IMR-90 (cell line): ENCODE results near the gene DEDD2. TPM values are rescaled to one million over a fixed set of nuclear protein-coding genes. Genes with fewer than 3 reads are reported as not detected.

Source experiments
- ATAC-seq: fragments of 200-7000 bp; cut with Tn5 transposase; 2 replicates; pipeline ENCODE4 v1.9.1; 2020; ENCODE audit warnings: low read depth, mild to moderate bottlenecking, moderate library complexity
- BruUV-seq: library from RNA; stranded (reverse); fragments of 400-500 nt; replicated peaks from 2 replicates; lab custom pipeline; 2021; lab: Mats Ljungman, UMichigan
- CTCF ChIA-PET: fragments of 300-600 bp; formaldehyde crosslinking; extraction: SDS; loops from one replicate; lab custom pipeline; 2021; ENCODE audit warnings: antibody characterized with exemption; lab: Yijun Ruan, JAX
- POLR2A ChIA-PET: fragments of 300-600 bp; sonication (Branson Sonifier 250); formaldehyde crosslinking; loops from one replicate; lab custom pipeline; 2022; ENCODE audit warnings: antibody characterized with exemption; ENCODE audit not compliant: unreplicated experiment; lab: Charles Lee
- DNase-seq: peaks from one replicate; pipeline ENCODE4 v3.0.0; 2013
- H2AFZ ChIP-seq: replicated peaks from 2 replicates; pipeline ENCODE3; 2013; ENCODE audit warnings: low read length, mild to moderate bottlenecking; ENCODE audit not compliant: poor library complexity
- H2AK5ac ChIP-seq: 2 replicates; pipeline ENCODE4 v1.6.1; 2013; ENCODE audit warnings: low read depth, low read length, inconsistent platforms
- H2AK9ac ChIP-seq: replicated peaks from 2 replicates; pipeline ENCODE3; 2013; ENCODE audit warnings: mild to moderate bottlenecking, low read depth, low read length, moderate library complexity; ENCODE audit not compliant: poor library complexity
- H2BK120ac ChIP-seq: 2 replicates; pipeline ENCODE4 v1.6.1; 2013; ENCODE audit warnings: low read depth, low read length, inconsistent platforms
- H2BK15ac ChIP-seq: 3 replicates; pipeline ENCODE4 v1.6.1; 2013; ENCODE audit warnings: low read depth, low read length, inconsistent platforms
- H2BK20ac ChIP-seq: 2 replicates; pipeline ENCODE4 v1.6.1; 2013; ENCODE audit warnings: low read depth, mild to moderate bottlenecking, inconsistent platforms, low read length, moderate library complexity
- H2BK5ac ChIP-seq: 2 replicates; pipeline ENCODE4 v1.6.1; 2013; ENCODE audit warnings: mild to moderate bottlenecking, low read depth, low read length, inconsistent platforms; ENCODE audit not compliant: poor library complexity, severe bottlenecking
- H3K14ac ChIP-seq: replicated peaks from 2 replicates; pipeline ENCODE4 v1.6.1; 2013; ENCODE audit warnings: low read depth, low read length, inconsistent platforms
- H3K18ac ChIP-seq: 2 replicates; pipeline ENCODE4 v1.6.1; 2013; ENCODE audit warnings: low read depth, low read length, control low read depth
- H3K23ac ChIP-seq: 2 replicates; pipeline ENCODE4 v1.6.1; 2013; ENCODE audit warnings: low read depth, low read length, inconsistent platforms
- H3K27ac ChIP-seq: 2 replicates; pipeline ENCODE4 v1.5.1; 2013; ENCODE audit warnings: mild to moderate bottlenecking, control low read depth, low read length; ENCODE audit not compliant: insufficient read depth
- H3K27me3 ChIP-seq: 2 replicates; pipeline ENCODE4 v1.6.1; 2013; ENCODE audit warnings: low read length; ENCODE audit not compliant: control insufficient read depth, insufficient read depth
- H3K36me3 ChIP-seq: 2 replicates; pipeline ENCODE4 v1.6.1; 2013; ENCODE audit warnings: low read length, mixed read lengths; ENCODE audit not compliant: control insufficient read depth, insufficient read depth
- H3K4ac ChIP-seq: 2 replicates; pipeline ENCODE4 v1.6.1; 2013; ENCODE audit warnings: low read depth, low read length, inconsistent platforms
- H3K4me1 ChIP-seq: 2 replicates; pipeline ENCODE4 v1.6.1; 2013; ENCODE audit warnings: low read length, mixed read lengths; ENCODE audit not compliant: control insufficient read depth, insufficient read depth
- H3K4me2 ChIP-seq: 2 replicates; pipeline ENCODE4 v1.6.1; 2013; ENCODE audit warnings: low read depth, mild to moderate bottlenecking, control low read depth, low read length, moderate library complexity
- H3K4me3 ChIP-seq: 2 replicates; pipeline ENCODE4 v1.5.1; 2013; ENCODE audit warnings: low read depth, mild to moderate bottlenecking, control low read depth, low read length, moderate library complexity; ENCODE audit not compliant: insufficient read depth
- H3K56ac ChIP-seq: 2 replicates; pipeline ENCODE4 v1.6.1; 2013; ENCODE audit warnings: low read length, inconsistent platforms; ENCODE audit not compliant: insufficient read depth; ENCODE audit errors: extremely low read depth
- H3K79me1 ChIP-seq, 2 experiments: 2 replicates each; pipeline ENCODE4 v1.6.1; 2013; ENCODE audit warnings: low read length in 2 of 2, inconsistent platforms in 1 of 2, low read depth in 1 of 2
- H3K9ac ChIP-seq: 2 replicates; pipeline ENCODE4 v1.6.1; 2013; ENCODE audit warnings: low read depth, low read length, control low read depth
- H3K9me1 ChIP-seq: 2 replicates; pipeline ENCODE4 v1.6.1; 2013; ENCODE audit warnings: low read length, inconsistent platforms; ENCODE audit not compliant: insufficient read depth
- H3K9me3 ChIP-seq: 2 replicates; pipeline ENCODE4 v1.6.1; 2013; ENCODE audit warnings: low read length; ENCODE audit not compliant: control insufficient read depth, insufficient read depth
- H4K20me1 ChIP-seq: 2 replicates; pipeline ENCODE4 v1.6.1; 2013; ENCODE audit warnings: low read length, inconsistent platforms; ENCODE audit not compliant: insufficient read depth
- H4K5ac ChIP-seq: 2 replicates; pipeline ENCODE4 v1.6.1; 2013; ENCODE audit warnings: mild to moderate bottlenecking, low read depth, low read length, control low read depth
- H4K8ac ChIP-seq, 2 experiments: 2 replicates each; pipeline ENCODE4 v1.6.1; 2013; ENCODE audit warnings: low read depth in 2 of 2, low read length in 2 of 2, control low read depth in 1 of 2, inconsistent platforms in 1 of 2
- H4K91ac ChIP-seq: 2 replicates; pipeline ENCODE4 v1.6.1; 2013; ENCODE audit warnings: low read depth, low read length, inconsistent platforms; ENCODE audit not compliant: insufficient read depth
- BHLHE40 ChIP-seq: fragments of 150-350 bp; IDR thresholded peaks from 2 replicates; pipeline ENCODE4 v1.6.1; 2016; ENCODE audit warnings: mild to moderate bottlenecking, low read depth, low read length
- CEBPB ChIP-seq: IDR thresholded peaks from 2 replicates; pipeline ENCODE4 v1.6.1; 2012; ENCODE audit warnings: low read depth, low read length, improper control_type of control experiment
- FOS ChIP-seq: fragments of 150-350 bp; IDR thresholded peaks from 2 replicates; pipeline ENCODE4 v1.6.1; 2016; ENCODE audit warnings: low read depth, low read length
- MAZ ChIP-seq: IDR thresholded peaks from 2 replicates; pipeline ENCODE4 v1.6.1; 2012; ENCODE audit warnings: low read depth, mild to moderate bottlenecking, low read length, improper control_type of control experiment, moderate library complexity, borderline replicate concordance
- MXI1 ChIP-seq: IDR thresholded peaks from 2 replicates; pipeline ENCODE4 v1.6.1; 2012; ENCODE audit warnings: low read depth, mild to moderate bottlenecking, low read length, moderate library complexity, borderline replicate concordance
- NFE2L2 ChIP-seq: fragments of 150-350 bp; IDR thresholded peaks from 2 replicates; pipeline ENCODE4 v1.6.1; 2016; ENCODE audit warnings: low read depth, mild to moderate bottlenecking, low read length
- POLR2A ChIP-seq: IDR thresholded peaks from 2 replicates; pipeline ENCODE4 v1.6.1; 2012; ENCODE audit warnings: mild to moderate bottlenecking, low read depth, low read length
- WGBS, 2 experiments: methylation state at CpG; one replicate each; pipeline versions ENCODE4 v1.1.5 to v1.1.7; 2013; ENCODE audit warnings: missing lambda C conversion rate in 2 of 2; ENCODE audit not compliant: insufficient read length in 1 of 2; ENCODE audit errors: extremely low coverage in 2 of 2; 5-methylcytosine and 5-hydroxymethylcytosine counted together
- dilution Hi-C: fragments of 300-500 bp; cut with HindIII; formaldehyde crosslinking; loops from one replicate; pipeline ENCODE4 v1.14.3; 2018; ENCODE audit warnings: low sequenced_read_pairs; ENCODE audit not compliant: unreplicated experiment
- in situ Hi-C: fragments of 300-500 bp; cut with MboI; formaldehyde crosslinking; loops from 3 replicates; pipeline ENCODE4 v1.14.3; 2019; ENCODE audit warnings: low sequenced_read_pairs, inconsistent platforms, mixed read lengths
- intact Hi-C: fragments of 100-400 bp; cut with micrococcal nuclease; formaldehyde crosslinking; loops from 2 replicates; pipeline ENCODE4 v1.10.0; 2022
- polyA plus RNA-seq, 3 experiments: library from polyadenylated mRNA; depleted of rRNA; stranded (reverse); fragments of >200 nt; gene quantifications; 2 replicates each; pipeline ENCODE4 v1.2.3, GENCODE V29; 2012; ENCODE audit warnings: low replicate concordance in 1 of 3
- total RNA-seq: library from RNA; depleted of rRNA; stranded (reverse); fragments of >200 nt; gene quantifications from 2 replicates; pipeline ENCODE4 v1.2.3, GENCODE V29; 2012

Gene DEDD2
- total and polyA plus RNA-seq, 2 of the 4 experiments (the other 2 are of a cell fraction) = 8.2 to 21.0 TPM

DNA sequence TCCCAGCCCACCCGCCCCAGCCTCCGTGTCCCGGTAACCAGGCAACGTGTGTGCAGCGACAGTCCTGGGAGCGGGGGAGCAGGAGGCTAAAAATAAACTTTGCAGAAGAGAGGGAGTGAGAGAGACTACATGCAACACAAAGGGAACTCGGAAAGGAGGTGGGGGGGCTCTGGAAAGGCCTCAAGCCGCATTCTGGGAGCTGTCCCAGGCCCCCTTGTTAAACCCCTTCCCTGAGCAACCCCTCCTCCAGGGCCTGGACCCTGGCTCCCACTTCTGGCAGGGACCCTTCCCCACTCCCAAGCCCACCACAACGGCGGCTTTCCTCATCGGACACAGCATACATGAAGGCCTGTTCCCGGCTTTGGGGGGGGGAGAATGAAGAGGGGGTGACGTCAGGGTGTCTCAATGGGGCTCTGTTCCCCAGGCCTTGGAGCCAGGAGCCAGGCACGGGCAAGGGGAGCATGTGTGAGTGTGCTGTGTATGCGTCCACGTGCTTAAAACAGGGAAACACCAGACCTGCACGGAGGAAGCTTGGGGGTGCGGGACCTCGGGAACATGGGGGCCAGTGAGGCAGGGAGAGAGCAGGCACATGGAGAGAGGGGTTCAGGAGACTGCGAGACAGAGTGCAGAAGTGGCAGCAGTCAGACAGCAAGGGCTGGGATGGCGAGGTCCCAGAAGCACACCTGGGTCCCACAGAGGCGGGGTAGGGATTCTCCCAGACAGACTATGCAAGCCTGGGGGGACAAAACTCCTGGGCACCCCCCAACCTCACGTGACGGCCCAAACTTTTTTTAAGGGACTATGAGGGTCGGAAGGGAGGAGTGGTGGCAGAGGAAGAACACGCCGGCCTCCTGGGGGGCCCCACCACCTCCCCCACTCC, 35.1 kb upstream of the DEDD2 start:
- Histone ChIP-seq H3K27me3 (no peaks in the 10 kb centered on the region), H4K8ac (peak overlapping the region; percentile 75 to 84; a peak in 3 of 4 replicates), H3K23ac (peak overlapping the region; percentile 87), H2BK15ac (peak overlapping the region; percentile 7; the same call in 1 of the 3 replicates), H2BK120ac (peak overlapping the region; percentile 61), H3K56ac (peak overlapping the region; percentile 79; the same call in 1 of the 2 replicates), H2BK20ac (no peak overlapping the region; the same call in 1 of the 2 replicates), H3K4me2 (peak overlapping the region; percentile 91), H3K9me1 (peaks cover 7% of the 10 kb centered on the region; the same call in 1 of the 2 replicates), H2AK9ac (peak overlapping the region; percentile 100), H4K20me1 (peaks cover 40% of the 10 kb centered on the region), H3K18ac (peak overlapping the region; percentile 17), H3K14ac (peak overlapping the region; percentile 65), H4K5ac (peak overlapping the region; percentile 0; the same call in 1 of the 2 replicates), H3K4me3 (peak overlapping the region; percentile 66), H3K79me1 (peaks cover 6 to 42% of the 10 kb centered on the region in 2 experiments), H2BK5ac (peak overlapping the region; percentile 78), H2AK5ac (peak overlapping the region; percentile 90), H3K4me1 (peaks cover 19% of the 10 kb centered on the region), H4K91ac (peak overlapping the region; percentile 84), H3K27ac (peak overlapping the region; percentile 87), H3K9ac (peak overlapping the region; percentile 87), H2AFZ (peak overlapping the region; percentile 91), H3K9me3 (no peaks in the 10 kb centered on the region), H3K36me3 (peaks cover 12% of the 10 kb centered on the region), H3K4ac (peak overlapping the region; percentile 82)
- ChIA-PET CTCF (no interaction called here), POLR2A (interaction anchor here (0.8 to 1.7 kb wide), 2 partner anchors 9 to 179 kb away, joined by 4 to 5 read pairs; no protein-coding TSS in a partner anchor)
- ATAC-seq (no peak), DNase-seq (peak; percentile 68)
- in situ Hi-C loops = no loop called here
- intact Hi-C loops = no loop called here
- TF ChIP-seq POLR2A (peak; percentile 39), CEBPB (0 out of 2 replicates have a peak, but pooled peaks have one; percentile 2), FOS (no peak), NFE2L2 (no peak), MXI1 (peak; percentile 95), MAZ (peak; percentile 75), BHLHE40 (peak; percentile 92)
- 0% methylated on average over 7 of the region's 27 CpGs; no CpG with 5 or more reads in 1 of the 2 experiments for WGBS, 2 experiments
- no TSS peak for BruUV-seq
- dilution Hi-C loops = no loop called here
